GM18517 (cell line): Measurements from ENCODE around the gene FAT3.

Experiments
- ATAC-seq: cut with Tn5 transposase; IDR thresholded peaks from one replicate; pipeline ENCODE4 v1.9.1; 2021; ENCODE audit warnings: mild to moderate bottlenecking, moderate library complexity; ENCODE audit not compliant: unreplicated experiment

The FAT3 gene

DNA sequence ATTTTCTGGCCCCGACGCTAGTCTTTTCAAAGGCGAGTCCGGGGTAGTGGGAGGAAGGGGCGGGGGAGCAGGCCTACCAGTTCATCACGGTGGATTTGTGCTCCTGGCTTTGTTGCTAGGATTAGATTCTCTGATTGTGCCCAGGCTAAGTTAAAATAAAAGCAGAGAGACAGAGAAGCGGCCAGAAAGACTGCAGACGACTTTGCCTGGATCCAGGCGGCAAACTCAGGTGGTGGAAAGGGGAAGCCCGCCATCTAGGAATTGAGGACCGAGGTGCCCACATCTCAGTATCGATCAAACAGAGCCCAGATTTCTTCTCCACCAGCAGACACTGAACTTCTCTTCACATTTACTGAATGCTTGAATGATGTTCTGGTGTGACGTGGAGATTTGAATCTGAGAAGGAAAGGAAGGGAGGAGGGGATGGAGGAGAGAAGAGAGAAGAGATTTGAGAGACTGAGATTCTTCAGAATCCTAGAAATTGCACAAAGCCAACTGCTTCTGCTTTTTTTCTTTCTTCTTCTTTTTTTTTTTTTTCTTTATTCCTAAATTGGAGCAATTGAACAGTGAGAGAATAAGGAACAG is 2.7 kb downstream of the FAT3 start:
- ATAC-seq = no peak

GRCh38 chr11:92227959-92228935 is 3.6 kb downstream of the FAT3 start:
- no peak for ATAC-seq

- no peak for ATAC-seq
Measured at GRCh38 chr11:92236856-92237255, 12.2 kb downstream of the FAT3 start.

- ATAC-seq = no peak
Measured at GRCh38 chr11:92240916-92241315, 16.3 kb downstream of the FAT3 start.

DNA sequence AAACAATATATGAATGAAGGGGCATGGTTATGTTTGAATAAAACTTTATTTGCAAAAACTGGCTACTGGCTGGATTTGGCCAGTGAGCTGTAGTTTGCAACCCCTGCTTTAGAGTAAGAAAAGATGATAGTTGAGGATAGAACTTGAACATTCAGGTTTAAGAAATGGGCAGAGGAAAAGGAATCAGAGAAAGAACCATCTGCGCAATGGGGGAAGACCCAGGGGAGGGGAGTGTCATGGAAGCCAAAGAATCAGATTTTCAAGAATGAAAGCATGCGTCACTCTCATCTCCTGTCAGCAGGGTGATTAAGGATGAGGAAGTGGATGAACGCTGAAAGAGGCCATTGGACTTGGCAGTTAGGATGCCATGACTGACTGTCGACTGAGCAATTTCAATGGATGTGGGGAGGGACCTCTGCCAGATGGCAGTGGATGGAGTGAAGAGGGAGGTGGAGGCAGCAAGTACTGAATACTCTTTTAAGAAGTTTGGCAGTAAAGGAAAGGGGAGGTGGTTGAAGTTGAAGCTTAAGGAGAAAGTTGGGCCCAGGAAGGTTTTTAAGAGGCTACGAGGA is 21.2 kb downstream of the FAT3 start:
- no peak for ATAC-seq

GRCh38 chr11:92246630-92247029 is 22.0 kb downstream of the FAT3 start:
- ATAC-seq = no peak

DNA sequence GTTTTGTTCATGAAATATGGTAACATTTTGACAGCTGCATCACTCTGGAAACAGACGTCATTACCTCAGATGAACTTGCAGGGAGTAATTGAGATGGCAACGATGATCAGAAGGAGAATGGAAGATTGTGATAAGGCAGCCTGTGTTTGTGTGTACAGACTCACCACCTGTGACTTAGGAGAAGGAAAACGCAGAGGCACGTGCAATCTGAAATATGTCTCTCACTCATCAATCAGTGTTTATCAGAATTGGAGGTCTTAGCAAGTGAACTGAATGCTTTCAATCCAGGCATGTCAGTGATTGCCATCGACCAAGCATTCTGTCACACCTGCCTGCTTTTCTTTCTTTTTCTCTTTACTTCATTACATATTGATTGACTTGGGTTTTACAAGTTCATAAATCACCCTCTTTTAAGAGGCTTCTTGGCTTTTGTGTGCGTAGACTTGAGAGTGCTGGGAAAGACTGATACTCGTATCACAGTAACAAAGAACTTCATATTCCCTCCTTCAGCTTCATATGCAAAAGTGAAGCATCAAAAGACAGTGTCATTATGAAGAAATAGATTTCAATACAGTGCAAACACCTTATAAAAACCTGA is 24.6 kb downstream of the FAT3 start:
- ATAC-seq = no peak

DNA sequence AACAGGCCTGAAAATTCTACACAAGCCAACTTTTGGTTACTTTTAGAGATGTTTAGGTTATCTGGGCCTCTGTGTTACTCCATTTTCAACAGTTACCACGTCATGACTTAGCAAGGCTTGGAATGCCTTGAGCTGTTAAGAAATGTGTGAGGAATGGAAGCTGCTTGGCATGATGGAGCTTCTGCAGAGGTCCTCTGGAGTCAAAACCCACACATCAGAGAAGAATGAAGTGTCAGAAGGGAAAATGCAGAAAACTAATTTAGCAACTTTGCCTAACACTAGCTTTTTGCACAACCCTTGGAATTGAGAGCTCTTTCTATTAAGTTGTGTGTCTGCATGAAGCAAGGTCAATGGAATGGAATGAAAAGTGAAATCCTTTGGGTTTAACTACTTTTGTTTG is 27.4 kb downstream of the FAT3 start:
- ATAC-seq = no peak

- no peak for ATAC-seq
Measured at GRCh38 chr11:92253421-92253820, 28.8 kb downstream of the FAT3 start.

DNA sequence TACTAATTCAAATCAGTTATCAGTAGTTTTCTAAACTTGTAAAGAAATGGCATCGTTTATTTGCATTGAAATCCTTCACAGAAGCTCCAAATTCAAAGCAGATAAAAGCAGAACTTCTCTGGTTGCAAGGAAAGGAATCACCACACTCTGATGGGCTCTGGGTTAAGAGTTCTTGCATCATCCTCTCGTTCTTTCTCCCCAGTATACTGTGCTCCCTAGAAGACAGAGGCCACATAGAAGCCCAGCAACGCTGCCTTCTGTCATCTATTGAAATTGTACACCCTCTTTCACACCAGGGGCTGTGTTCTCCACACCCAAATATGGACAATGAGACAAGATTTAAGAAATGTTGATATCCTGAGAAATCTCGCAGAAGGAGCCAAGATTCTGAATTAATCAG is 29.3 kb downstream of the FAT3 start:
- ATAC-seq = no peak

DNA sequence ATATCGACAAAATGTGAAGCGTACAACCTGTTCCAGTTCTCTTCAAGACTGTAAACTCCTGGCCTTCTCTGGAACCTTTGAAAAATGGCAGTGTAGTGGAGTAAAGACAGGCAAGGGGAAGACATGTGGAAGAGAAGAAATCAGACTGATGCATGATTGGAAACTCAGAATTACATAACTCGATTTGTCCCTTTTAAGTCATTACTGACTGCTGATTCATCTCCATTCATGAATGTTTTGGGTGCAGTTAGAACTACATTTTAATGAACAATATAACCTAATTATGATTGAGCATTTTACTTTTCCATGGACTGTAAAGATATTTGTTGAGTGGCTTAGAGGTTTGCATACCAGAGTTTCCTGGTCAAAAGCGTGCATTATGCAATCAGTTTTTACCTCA is 32.9 kb downstream of the FAT3 start:
- no peak for ATAC-seq

- no peak for ATAC-seq
Measured at GRCh38 chr11:92259861-92260260, 35.2 kb downstream of the FAT3 start.

DNA sequence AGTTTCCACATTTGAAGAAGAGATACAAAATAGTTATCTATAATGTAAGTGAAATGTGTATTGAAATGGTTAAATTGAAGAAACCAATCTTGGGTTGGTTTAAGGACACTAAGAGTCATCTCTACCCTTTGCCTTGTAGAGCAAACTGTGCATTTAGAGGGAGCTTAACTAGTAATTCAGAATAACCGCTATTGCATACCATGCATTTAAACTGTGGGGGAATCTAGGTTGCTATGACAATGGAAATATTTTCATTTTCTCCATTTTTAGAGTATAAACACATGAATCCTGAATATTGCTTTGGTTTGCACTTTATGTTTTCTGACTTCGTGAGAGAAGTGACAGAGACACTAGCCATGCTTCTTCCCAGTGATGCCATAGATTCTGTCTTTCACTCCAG is 39.7 kb downstream of the FAT3 start:
- ATAC-seq = no peak

GRCh38 chr11:92266806-92267205 is 42.2 kb downstream of the FAT3 start:
- no peak for ATAC-seq

- ATAC-seq = no peak
Measured at GRCh38 chr11:92267278-92267677, 42.7 kb downstream of the FAT3 start.

DNA sequence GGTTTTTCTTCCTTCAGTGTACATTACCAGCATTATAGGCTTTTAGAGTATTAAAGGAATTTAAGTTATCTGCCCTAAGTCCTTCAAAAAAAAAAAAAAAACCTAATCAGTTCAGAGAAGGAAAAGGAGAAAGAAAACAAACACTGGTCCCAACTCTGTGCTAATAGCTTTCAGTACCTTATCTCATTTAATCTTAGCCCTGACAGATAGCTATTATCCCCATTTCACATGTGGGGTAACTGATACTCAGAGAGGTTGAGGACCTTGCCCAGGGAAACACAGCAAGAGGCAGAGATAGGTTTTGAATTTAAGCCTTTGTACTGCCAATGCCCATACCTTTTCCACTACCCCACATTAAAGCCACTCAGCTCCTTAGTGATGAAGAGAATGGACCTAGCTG is 43.4 kb downstream of the FAT3 start:
- ATAC-seq = no peak

- no peak for ATAC-seq
Measured at GRCh38 chr11:92268546-92268945, 43.9 kb downstream of the FAT3 start.

GRCh38 chr11:92269021-92269420 is 44.4 kb downstream of the FAT3 start:
- ATAC-seq = no peak

DNA sequence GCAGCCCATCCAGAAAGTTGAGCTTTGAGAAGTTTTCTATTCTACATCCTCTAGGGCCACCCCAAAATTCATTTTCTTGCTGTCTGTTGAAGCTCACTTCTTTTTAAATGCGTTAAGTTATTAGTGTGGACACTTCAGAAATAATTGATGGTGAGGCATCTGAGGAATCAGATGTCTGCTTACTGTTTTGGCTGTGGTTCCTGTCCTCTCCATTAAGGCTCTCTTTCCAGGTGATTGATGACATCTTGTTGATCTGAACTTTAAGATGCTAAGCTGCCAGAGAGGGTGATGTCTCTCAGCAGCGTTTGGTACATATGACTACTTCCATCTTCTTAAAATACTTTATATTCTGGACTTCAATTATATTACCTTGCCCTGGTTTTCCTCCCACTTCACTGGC is 45.2 kb downstream of the FAT3 start:
- ATAC-seq = no peak

GRCh38 chr11:92272651-92273050 is 48.0 kb downstream of the FAT3 start:
- ATAC-seq = no peak
